ENCODE measurements around the gene PACS1.

DNA sequence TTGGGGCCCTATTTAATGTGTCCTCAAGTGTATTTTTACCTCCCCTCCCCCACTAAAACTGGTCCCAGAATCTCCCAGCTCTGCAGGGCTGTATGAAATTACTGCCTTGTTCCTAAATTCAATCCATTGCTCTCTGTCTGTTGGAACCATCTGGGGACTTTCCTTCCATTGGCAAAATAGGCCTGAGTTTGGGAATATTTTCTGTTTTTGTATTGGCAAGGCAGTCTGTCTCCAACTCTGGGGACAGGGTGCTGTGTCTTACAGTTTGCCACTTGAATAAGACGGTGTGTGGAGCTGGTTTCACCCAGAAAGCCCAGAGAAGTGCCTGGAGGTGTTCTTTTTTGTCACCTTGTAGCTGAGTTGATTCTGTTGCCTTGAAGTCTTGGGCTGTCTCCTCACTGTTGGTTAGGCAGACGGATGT, 1.3 kb downstream of the PACS1 start:
- TF ChIP-seq EP300 (IDR thresholded peaks at IDR 0.05) (no peak), POLR2AphosphoS5 (IDR thresholded peaks at IDR 0.05) (no peak), POLR2A (IDR thresholded peaks at IDR 0.05) (no peak)
- TF ChIP-seq, protein P1, sequence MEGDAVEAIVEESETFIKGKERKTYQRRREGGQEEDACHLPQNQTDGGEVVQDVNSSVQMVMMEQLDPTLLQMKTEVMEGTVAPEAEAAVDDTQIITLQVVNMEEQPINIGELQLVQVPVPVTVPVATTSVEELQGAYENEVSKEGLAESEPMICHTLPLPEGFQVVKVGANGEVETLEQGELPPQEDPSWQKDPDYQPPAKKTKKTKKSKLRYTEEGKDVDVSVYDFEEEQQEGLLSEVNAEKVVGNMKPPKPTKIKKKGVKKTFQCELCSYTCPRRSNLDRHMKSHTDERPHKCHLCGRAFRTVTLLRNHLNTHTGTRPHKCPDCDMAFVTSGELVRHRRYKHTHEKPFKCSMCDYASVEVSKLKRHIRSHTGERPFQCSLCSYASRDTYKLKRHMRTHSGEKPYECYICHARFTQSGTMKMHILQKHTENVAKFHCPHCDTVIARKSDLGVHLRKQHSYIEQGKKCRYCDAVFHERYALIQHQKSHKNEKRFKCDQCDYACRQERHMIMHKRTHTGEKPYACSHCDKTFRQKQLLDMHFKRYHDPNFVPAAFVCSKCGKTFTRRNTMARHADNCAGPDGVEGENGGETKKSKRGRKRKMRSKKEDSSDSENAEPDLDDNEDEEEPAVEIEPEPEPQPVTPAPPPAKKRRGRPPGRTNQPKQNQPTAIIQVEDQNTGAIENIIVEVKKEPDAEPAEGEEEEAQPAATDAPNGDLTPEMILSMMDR (IDR thresholded peaks at IDR 0.05): no peak

Data from stomach (tissue), 4 donors.